ENCODE data around the gene AGAP3. TPM values are rescaled to one million over a fixed set of nuclear protein-coding genes. Genes with fewer than 3 reads are reported as not detected.

AGAP3 gene
- total RNA-seq, result 28.1 and 37.1 TPM in 2 replicates

GRCh38 chr7:151085691-151086620 lies at the start of gene AGAP3:
Gene AGAP3, plus strand, starts transcription at chr7:151086475. Its CDS starts 267 bp downstream, at chr7:151086742.

GRCh38 chr7:151047976-151048815 lies 38.1 kb upstream of the AGAP3 start, which contains the start of gene ASIC3:
Gene ASIC3, plus strand, starts transcription at chr7:151048531. Its CDS starts 355 bp downstream, at chr7:151048886.

DNA sequence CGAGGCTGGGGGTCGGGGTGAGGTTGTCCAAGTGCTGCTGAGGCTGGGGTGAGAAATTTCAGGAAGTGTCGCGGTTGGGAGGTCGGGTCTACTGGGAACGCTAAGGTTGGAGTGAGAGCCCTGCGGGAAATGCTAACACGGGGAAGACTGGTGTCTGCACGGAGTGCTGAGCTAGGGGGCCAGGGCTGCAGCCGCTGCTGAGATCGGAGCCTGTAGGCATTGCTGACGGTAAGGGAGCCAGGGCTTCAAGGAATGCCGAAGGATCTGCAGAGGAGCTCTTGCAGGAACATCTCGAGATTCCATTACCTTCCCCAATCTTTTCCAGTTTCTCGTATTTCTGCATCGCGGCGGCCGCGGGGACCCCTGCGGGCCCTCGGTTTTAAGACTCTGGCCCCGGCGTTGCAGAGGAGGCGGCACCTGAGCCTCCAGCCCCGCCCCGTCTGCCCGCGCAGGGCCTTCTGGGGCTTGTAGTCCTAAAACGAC lies 28.7 kb upstream of the AGAP3 start, which contains the start of gene CDK5:
TSS of gene CDK5 (minus strand) at position 392 of the 483 bp plus-strand sequence. CDS start at position 343, 49 bp downstream.

DNA sequence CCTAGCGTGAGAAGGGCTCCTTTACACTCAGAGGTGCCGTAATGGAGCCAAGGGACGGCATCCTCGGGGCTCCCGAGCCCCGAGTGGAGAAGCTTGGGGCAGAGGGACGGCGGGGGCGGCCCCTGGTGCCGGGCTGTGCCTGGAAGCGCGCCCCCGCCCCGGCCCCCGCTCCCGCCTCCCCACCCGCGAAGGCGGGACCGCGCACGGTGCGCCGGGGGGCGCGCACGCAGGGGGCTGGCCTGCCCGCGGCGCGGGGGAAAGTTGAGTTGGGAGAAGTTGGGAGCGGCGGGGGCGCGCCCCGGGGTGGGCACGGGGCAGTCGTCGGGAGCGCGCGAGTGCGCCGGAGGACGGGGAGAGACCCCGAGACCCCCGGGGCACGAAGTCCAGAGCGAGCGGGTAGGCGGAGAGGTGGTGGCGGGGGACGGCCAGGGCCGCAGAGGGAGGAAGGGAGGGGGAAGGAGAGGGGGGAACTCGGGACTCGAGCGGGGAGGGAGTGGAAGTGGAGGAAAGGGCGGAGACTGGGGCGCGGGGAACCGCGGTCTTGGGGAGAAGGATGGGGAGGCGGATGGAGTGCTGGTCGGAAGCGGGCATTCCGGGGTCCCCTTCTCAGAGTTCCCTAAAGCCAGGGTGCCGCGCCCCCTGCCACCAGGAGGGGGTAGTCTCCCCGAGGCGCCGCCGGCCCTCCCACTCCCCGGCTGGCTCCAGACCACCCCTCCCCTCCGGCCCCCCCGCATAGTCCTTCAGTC lies 26.7 kb upstream of the AGAP3 start, which contains the start of gene SLC4A2:
TSS of gene SLC4A2 (plus strand) at position 223 of the 746 bp plus-strand sequence. CDS start 2,399 bp downstream, outside the sequence.

DNA sequence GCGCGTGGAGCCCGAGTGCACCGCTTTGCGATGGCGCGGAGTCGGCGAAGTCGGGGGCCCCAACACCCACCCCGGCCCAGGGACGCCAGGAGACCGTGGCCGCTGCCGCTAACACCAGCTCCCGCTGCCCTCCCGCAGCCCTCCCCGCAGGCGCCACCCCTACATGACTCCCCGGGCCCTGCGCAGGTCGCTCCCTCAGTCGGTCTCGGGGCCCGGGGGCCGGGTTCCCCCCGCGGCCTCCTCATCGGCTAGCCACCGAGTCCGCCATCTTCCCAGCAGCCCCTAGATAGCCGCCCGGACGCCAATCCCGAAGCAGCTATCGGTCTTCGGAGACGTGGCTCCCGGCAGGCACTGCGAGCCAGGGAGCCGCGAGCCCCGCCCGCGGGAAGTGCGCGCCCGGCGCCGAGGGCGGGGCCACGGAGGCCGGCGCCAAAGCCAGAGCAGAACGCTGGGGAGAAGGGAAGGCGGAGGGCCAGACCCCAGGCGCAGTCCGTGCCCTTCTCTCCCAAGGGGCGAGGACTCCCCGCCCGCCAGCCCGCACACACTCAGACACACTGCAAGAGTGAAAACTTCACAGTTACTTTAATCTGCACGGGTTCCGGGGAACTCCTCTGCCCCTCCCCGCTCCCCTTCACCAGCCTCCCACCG lies 5.6 kb upstream of the AGAP3 start, which contains the start of gene FASTK:
TSS of gene FASTK (minus strand) at position 288 of the 648 bp plus-strand sequence. CDS start at position 245, 43 bp downstream.

GRCh38 chr7:151083071-151083823 lies 3.0 kb upstream of the AGAP3 start, which contains the start of gene TMUB1:
Gene TMUB1, minus strand, starts transcription at chr7:151083493. Its CDS starts 930 bp downstream, at chr7:151082563.

DNA sequence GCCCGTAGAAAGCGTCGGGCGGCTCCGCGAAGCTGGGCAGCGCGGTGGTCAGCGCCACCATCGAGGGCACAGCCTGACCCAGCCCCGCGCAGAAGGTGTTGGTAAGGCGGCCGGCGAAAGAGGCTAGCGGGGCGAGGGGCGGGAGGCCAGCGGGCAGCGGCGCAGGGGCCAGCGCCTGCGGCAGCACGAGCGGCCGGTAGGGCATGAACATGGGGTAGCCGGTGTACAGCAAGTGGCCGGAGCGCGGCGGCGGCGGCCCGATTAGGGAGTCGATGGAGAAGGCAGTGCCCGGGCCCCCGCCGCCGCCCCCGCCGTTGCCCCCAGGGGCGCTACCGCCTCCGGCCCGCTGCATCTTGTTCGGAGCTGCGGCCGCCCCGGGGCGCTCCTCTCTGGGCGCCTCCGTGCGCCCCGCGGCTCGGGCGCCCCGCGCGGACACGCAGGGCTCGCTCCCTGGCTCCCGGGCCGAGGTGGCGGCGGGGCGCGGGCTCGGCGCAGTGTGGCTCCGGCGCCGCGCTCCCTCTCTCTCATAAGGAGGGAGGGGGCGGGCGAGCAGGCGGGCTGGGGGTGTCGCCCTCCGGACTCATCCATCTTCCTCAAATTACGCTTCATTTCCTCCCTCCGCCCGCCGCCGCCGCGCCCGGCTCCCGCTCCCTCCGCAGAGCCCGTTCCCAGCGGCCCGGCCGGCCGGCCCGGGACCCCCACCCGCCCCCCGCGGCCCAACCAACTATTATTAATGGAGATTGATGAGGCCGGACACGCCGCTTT lies 81.1 kb downstream of the AGAP3 start, which contains the start of gene GBX1:
TSS of gene GBX1 (minus strand) at position 498 of the 765 bp plus-strand sequence. CDS start at position 352, 146 bp downstream.

GRCh38 chr7:151186640-151187408 lies 100.5 kb downstream of the AGAP3 start, which contains the start of gene ASB10:
Gene ASB10, minus strand, starts transcription at chr7:151187250. Its CDS starts 120 bp downstream, at chr7:151187130.

Other genes with a start within 250 kb of the AGAP3 start
- not detected in 2 replicates for gene AOC1, start 234.0 kb upstream of the AGAP3 start, total RNA-seq
- gene KCNH2, start 108.2 kb upstream of the AGAP3 start, total RNA-seq, result 0.12 and 0.34 TPM in 2 replicates
- 2.9 and 3.5 TPM in 2 replicates for gene NOS3, start 95.5 kb upstream of the AGAP3 start, total RNA-seq
- 0.12 TPM in 1 of 2 replicates, not detected in the other for gene ATG9B, start 62.0 kb upstream of the AGAP3 start, total RNA-seq
- 21.6 and 30.9 TPM in 2 replicates for gene ABCB8, start 58.0 kb upstream of the AGAP3 start, total RNA-seq
- 0.17 and 0.47 TPM in 2 replicates for gene ASIC3, start 37.9 kb upstream of the AGAP3 start, total RNA-seq
- gene CDK5, start 28.6 kb upstream of the AGAP3 start, total RNA-seq, result 11.8 and 15.2 TPM in 2 replicates
- gene SLC4A2, start 26.9 kb upstream of the AGAP3 start, total RNA-seq, result 111 and 200 TPM in 2 replicates
- gene FASTK, start 5.7 kb upstream of the AGAP3 start, total RNA-seq, result 72.9 and 100 TPM in 2 replicates
- 44.2 and 46.4 TPM in 2 replicates for gene TMUB1, start 3.0 kb upstream of the AGAP3 start, total RNA-seq
- not detected in 2 replicates for gene GBX1, start 81.2 kb downstream of the AGAP3 start, total RNA-seq
- not detected in 2 replicates for gene ASB10, start 100.8 kb downstream of the AGAP3 start, total RNA-seq
- not detected in 2 replicates for gene H2BK1, start 124.0 kb downstream of the AGAP3 start, total RNA-seq
- gene ABCF2, start 140.7 kb downstream of the AGAP3 start, total RNA-seq, result 34.2 and 43.7 TPM in 2 replicates
- 56.2 and 89.6 TPM in 2 replicates for gene CHPF2, start 146.0 kb downstream of the AGAP3 start, total RNA-seq
- 58.6 and 67.7 TPM in 2 replicates for gene SMARCD3, start 162.2 kb downstream of the AGAP3 start, total RNA-seq

Data from pericardium fibroblast (primary cell).